Activated CD4-positive, alpha-beta T cell treated with anti-CD3 and anti-CD28 coated beads, Interleukin-2, amount 50 U/mL, for 16 hours (primary cell): ENCODE measurements around the gene MINK1.
A peak's percentile ranks its signal among the peaks of the same experiment; 100 is the strongest.

Experiments used
- DNase-seq: peaks from one replicate; pipeline ENCODE4 v3.0.0-alpha.2; 2020

The MINK1 gene

GRCh38 chr17:4833178-4833940 is at the start of gene MINK1:
Gene MINK1 (plus strand): TSS chr17:4833340. CDS start chr17:4833584, 244 bp downstream.
- DNase-seq: peak; percentile 94

GRCh38 chr17:4785311-4786105 is 47.6 kb upstream of the MINK1 start:
- no peak for DNase-seq

- peak; percentile 18 for DNase-seq
Observed at GRCh38 chr17:4786106-4786511, 47.0 kb upstream of the MINK1 start, which contains the start of gene VMO1. Gene VMO1 (minus strand): TSS chr17:4786364. CDS start chr17:4786352, 12 bp downstream.

- no peak for DNase-seq
Observed at GRCh38 chr17:4786516-4786915, 46.6 kb upstream of the MINK1 start.

GRCh38 chr17:4788159-4788806 is 44.9 kb upstream of the MINK1 start:
- no peak for DNase-seq

GRCh38 chr17:4788807-4789700 is 44.1 kb upstream of the MINK1 start, which contains the start of gene GLTPD2:
Gene GLTPD2 (plus strand): TSS chr17:4788964. CDS start chr17:4789012, 48 bp downstream.
- no peak for DNase-seq

GRCh38 chr17:4789701-4789950 is 43.5 kb upstream of the MINK1 start:
- DNase-seq: no peak

- peak; percentile 87 for DNase-seq
Observed at GRCh38 chr17:4789951-4790704, 43.0 kb upstream of the MINK1 start.

- no peak for DNase-seq
Observed at GRCh38 chr17:4790705-4791088, 42.4 kb upstream of the MINK1 start.

GRCh38 chr17:4795168-4795567 is 38.0 kb upstream of the MINK1 start:
- DNase-seq: no peak

GRCh38 chr17:4796552-4796920 is 36.6 kb upstream of the MINK1 start:
- DNase-seq: peak; percentile 31

GRCh38 chr17:4800462-4801196 is 32.5 kb upstream of the MINK1 start:
- no peak for DNase-seq

GRCh38 chr17:4802228-4802627 is 30.9 kb upstream of the MINK1 start, which contains the start of gene C17orf114:
Gene C17orf114 (minus strand): TSS chr17:4802328.
- no peak for DNase-seq

- DNase-seq: peak; percentile 16
Observed at GRCh38 chr17:4806456-4806776, 26.7 kb upstream of the MINK1 start.

- DNase-seq: peak; percentile 87
Observed at GRCh38 chr17:4806777-4807604, 26.1 kb upstream of the MINK1 start, which contains the start of gene PLD2. Gene PLD2 (plus strand): TSS chr17:4807152. CDS start chr17:4807773, 621 bp downstream.

- DNase-seq: no peak
Observed at GRCh38 chr17:4807605-4808377, 25.3 kb upstream of the MINK1 start.

GRCh38 chr17:4808378-4808767 is 24.8 kb upstream of the MINK1 start:
- DNase-seq: no peak

- no peak for DNase-seq
Observed at GRCh38 chr17:4810696-4811290, 22.3 kb upstream of the MINK1 start.

GRCh38 chr17:4811471-4811870 is 21.7 kb upstream of the MINK1 start:
- DNase-seq: no peak
